Measurements from ENCODE around the gene CTXN1.

DNA sequence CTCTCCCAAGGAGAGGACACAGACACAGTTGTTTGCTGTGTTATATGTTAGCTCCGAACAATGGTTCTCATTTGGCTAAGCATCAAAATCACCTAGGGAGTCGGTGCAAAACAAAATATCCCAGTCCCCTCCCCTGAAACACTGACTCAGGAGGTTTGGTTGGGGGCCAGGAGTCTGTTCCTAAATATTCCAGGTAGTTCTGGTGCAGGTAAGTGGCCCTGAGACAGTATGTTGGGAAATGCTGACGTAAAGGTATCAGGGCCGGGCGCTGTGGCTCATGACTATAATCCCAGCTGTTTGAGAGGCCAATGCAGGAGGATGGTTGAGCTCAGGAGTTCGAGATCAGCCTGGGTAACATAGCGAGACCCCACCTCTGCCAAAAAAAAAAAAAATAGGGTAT lies 24.6 kb downstream of the CTXN1 start:
- no peak for TF ChIP-seq CTCF (conservative IDR thresholded peaks at IDR 0.05)
- no peak for TF ChIP-seq ZFX (IDR thresholded peaks at IDR 0.05)
